Liver (tissue), 9 donors: ENCODE measurements around the gene TAS2R20. TPM values are rescaled to one million over a fixed set of nuclear protein-coding genes. Genes with fewer than 3 reads are reported as not detected.

ENCODE experiments used
- DNase-seq: peaks from one replicate; pipeline ENCODE4 v3.0.0-alpha.2; 2017; ENCODE audit warnings: low spot score
- H3K27ac ChIP-seq, 2 donors: one replicate each; pipeline ENCODE4 v1.7.0; 2013; ENCODE audit warnings: inconsistent platforms in 2 of 2, low read length in 2 of 2, control low read depth in 1 of 2, low read depth in 1 of 2, mild to moderate bottlenecking in 1 of 2
- H3K27me3 ChIP-seq, 4 donors: one replicate each; pipeline versions ENCODE4 v1.6.1 to v1.7.0; 2013; ENCODE audit warnings: low read length in 3 of 4, inconsistent platforms in 1 of 4, mild to moderate bottlenecking in 1 of 4, moderate library complexity in 1 of 4; ENCODE audit not compliant: control insufficient read depth in 4 of 4, insufficient read depth in 4 of 4
- H3K36me3 ChIP-seq, 4 donors: one replicate each; pipeline versions ENCODE4 v1.6.1 to v1.7.0; 2013; ENCODE audit warnings: low read length in 3 of 4, mild to moderate bottlenecking in 3 of 4, low read depth in 1 of 4, moderate library complexity in 1 of 4; ENCODE audit not compliant: control insufficient read depth in 4 of 4, insufficient read depth in 3 of 4
- H3K4me1 ChIP-seq, 4 donors: one replicate each; pipeline versions ENCODE4 v1.6.1 to v1.7.0; 2013; ENCODE audit warnings: low read length in 3 of 4, mild to moderate bottlenecking in 3 of 4, moderate library complexity in 1 of 4; ENCODE audit not compliant: control insufficient read depth in 4 of 4, insufficient read depth in 4 of 4
- H3K4me3 ChIP-seq, 3 donors: one replicate each; pipeline versions ENCODE4 v1.6.1 to v1.7.0; 2013; ENCODE audit warnings: low read length in 3 of 3, control low read depth in 1 of 3, low read depth in 1 of 3, mild to moderate bottlenecking in 1 of 3
- H3K9ac ChIP-seq, 2 donors: one replicate each; pipeline ENCODE4 v1.7.0; 2013; ENCODE audit warnings: low read length in 2 of 2, mild to moderate bottlenecking in 2 of 2, moderate library complexity in 2 of 2, control low read depth in 1 of 2, low read depth in 1 of 2
- H3K9me3 ChIP-seq, 4 donors: one replicate each; pipeline versions ENCODE4 v1.6.1 to v1.7.0; 2013; ENCODE audit warnings: low read length in 3 of 4; ENCODE audit not compliant: control insufficient read depth in 4 of 4
- EGR1 ChIP-seq, 2 donors: IDR thresholded peaks; 2 replicates each; pipeline ENCODE4 v1.6.1; 2016 to 2018; ENCODE audit warnings: antibody characterized with exemption in 2 of 2, low read depth in 2 of 2
- FOXA2 ChIP-seq: IDR thresholded peaks from 2 replicates; pipeline ENCODE4 v1.6.1; 2016; ENCODE audit warnings: antibody characterized with exemption
- GABPA ChIP-seq, 2 donors: IDR thresholded peaks in 1 of 2; conservative IDR thresholded peaks in 1 of 2; 2 replicates each; pipeline ENCODE4 v1.6.1; 2016; ENCODE audit warnings: antibody characterized with exemption in 2 of 2, mild to moderate bottlenecking in 1 of 2, moderate library complexity in 1 of 2
- JUND ChIP-seq, 2 donors: IDR thresholded peaks; 2 replicates each; pipeline ENCODE4 v1.6.1; 2016; ENCODE audit warnings: antibody characterized with exemption in 2 of 2
- NR2F2 ChIP-seq: IDR thresholded peaks from 2 replicates; pipeline ENCODE4 v1.6.1; 2016; ENCODE audit warnings: antibody characterized with exemption
- RAD21 ChIP-seq, 2 donors: IDR thresholded peaks; 2 replicates each; pipeline ENCODE4 v1.6.1; 2016; ENCODE audit warnings: antibody characterized with exemption in 2 of 2, mild to moderate bottlenecking in 2 of 2
- REST ChIP-seq: IDR thresholded peaks from 2 replicates; pipeline ENCODE4 v1.6.1; 2016; ENCODE audit warnings: antibody characterized with exemption, mild to moderate bottlenecking
- SP1 ChIP-seq: IDR thresholded peaks from 2 replicates; pipeline ENCODE4 v1.6.1; 2018; ENCODE audit warnings: antibody characterized with exemption, mild to moderate bottlenecking
- YY1 ChIP-seq: IDR thresholded peaks from 2 replicates; pipeline ENCODE4 v1.6.1; 2016; ENCODE audit warnings: antibody characterized with exemption, mild to moderate bottlenecking
- WGBS: extraction: QIAGEN DNeasy Blood & Tissue Kit; methylation state at CpG from one replicate; pipeline ENCODE4 v1.1.7; 2013; 5-methylcytosine and 5-hydroxymethylcytosine counted together
- polyA plus RNA-seq, 2 donors: library from polyadenylated mRNA; stranded (reverse) in 1 of 2; unstranded in 1 of 2; fragments of 200-250 nt in 1 of 2; fragments of >200 nt in 1 of 2; fragmentation: Nextera tagmentation in 1 of 2; extraction: Ambion mirVana in 1 of 2; gene quantifications; one replicate each; pipeline versions ENCODE4 v1.2.1 to v1.2.3, GENCODE V29; 2013 to 2015
- total RNA-seq, 2 donors: library from RNA; depleted of rRNA; stranded (reverse); fragments of >200 nt; gene quantifications; one replicate each; pipeline ENCODE4 v1.2.3, GENCODE V29; 2014
- TF ChIP-seq, protein P1 (sequence below): IDR thresholded peaks from 2 replicates; pipeline ENCODE4 v1.6.1; 2016; ENCODE audit warnings: antibody characterized with exemption
- TF ChIP-seq, protein P2 (sequence below): fragments of 150-350 bp; IDR thresholded peaks from 2 replicates; pipeline ENCODE4 v1.5.1; 2017; ENCODE audit warnings: improper control_type of control experiment, low read depth, low read length; ENCODE audit not compliant: missing input control
- donor health status: healthy.
- donor health status: healthy.
- donor health status: healthy.
- donor health status: healthy.
- donor health status: healthy.

Gene TAS2R20
- total and polyA plus RNA-seq, 4 donors: 0.03 to 5.9 (median 0.92) TPM

- TF ChIP-seq FOXA2 (no peak), GABPA (IDR thresholded peaks at IDR 0.05 in 1 of 2, conservative IDR thresholded peaks at IDR 0.05 in 1 of 2) (no peak), REST (no peak), EGR1 (IDR thresholded peaks at IDR 0.05; ENCODE audit: low read depth in 2 of 2) (no peak), RAD21 (IDR thresholded peaks at IDR 0.05) (no peak)
- H3K4me3 ChIP-seq: no peak overlapping the region
- DNase-seq: no peak
- no peaks in the 10 kb centered on the region for H3K4me1 ChIP-seq
- WGBS: 78% methylated on average over 4 of the region's 4 CpGs
- no peak overlapping the region for H3K9ac ChIP-seq
- H3K27ac ChIP-seq: no peak overlapping the region
- no peaks in the 10 kb centered on the region for H3K36me3 ChIP-seq
- H3K27me3 ChIP-seq: no peaks in the 10 kb centered on the region
- no peaks in the 10 kb centered on the region for H3K9me3 ChIP-seq
Observed at GRCh38 chr12:10960211-10960610, 37.9 kb downstream of the TAS2R20 start.

DNA sequence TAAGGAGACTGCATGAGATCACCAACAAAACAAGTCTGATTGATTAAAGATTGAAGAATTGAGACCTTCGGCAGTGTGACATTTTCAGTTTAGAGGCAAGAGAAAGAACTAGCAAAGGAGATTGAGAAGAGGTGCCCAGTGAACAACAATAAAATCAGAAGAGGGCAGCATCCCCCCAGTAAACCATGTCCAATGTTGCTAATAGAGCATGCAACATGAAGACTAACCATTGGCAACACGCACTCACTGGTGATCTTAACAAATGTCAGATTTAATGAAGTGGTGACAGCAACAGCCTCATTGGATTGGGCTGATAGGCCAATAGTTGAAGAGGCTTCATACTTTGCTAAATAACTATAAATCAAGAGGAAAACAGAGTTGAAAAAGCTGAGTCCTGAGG is 38.3 kb downstream of the TAS2R20 start:
- TF ChIP-seq JUND (IDR thresholded peaks at IDR 0.05) (no peak), RAD21 (IDR thresholded peaks at IDR 0.05) (peak; percentile 21 to 39)
- H3K9me3 ChIP-seq: no peaks in the 10 kb centered on the region
- WGBS: over 99% methylated on average over 2 of the region's 2 CpGs
- no peak for DNase-seq
- no peaks in the 10 kb centered on the region for H3K4me1 ChIP-seq
- no peaks in the 10 kb centered on the region for H3K27me3 ChIP-seq
- no peaks in the 10 kb centered on the region for H3K36me3 ChIP-seq
- no peak overlapping the region for H3K4me3 ChIP-seq
- no peak overlapping the region for H3K9ac ChIP-seq
- no peak overlapping the region for H3K27ac ChIP-seq

GRCh38 chr12:10957741-10958140 is 40.4 kb downstream of the TAS2R20 start:
- Histone ChIP-seq H3K9ac (no peak overlapping the region), H3K4me1 (no peaks in the 10 kb centered on the region), H3K27ac (no peak overlapping the region), H3K27me3 (no peaks in the 10 kb centered on the region), H3K4me3 (no peak overlapping the region), H3K36me3 (no peaks in the 10 kb centered on the region), H3K9me3 (no peaks in the 10 kb centered on the region)
- TF ChIP-seq, protein P1, sequence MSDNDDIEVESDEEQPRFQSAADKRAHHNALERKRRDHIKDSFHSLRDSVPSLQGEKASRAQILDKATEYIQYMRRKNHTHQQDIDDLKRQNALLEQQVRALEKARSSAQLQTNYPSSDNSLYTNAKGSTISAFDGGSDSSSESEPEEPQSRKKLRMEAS: no peak
- TF ChIP-seq YY1: no peak
- TF ChIP-seq, protein P2, sequence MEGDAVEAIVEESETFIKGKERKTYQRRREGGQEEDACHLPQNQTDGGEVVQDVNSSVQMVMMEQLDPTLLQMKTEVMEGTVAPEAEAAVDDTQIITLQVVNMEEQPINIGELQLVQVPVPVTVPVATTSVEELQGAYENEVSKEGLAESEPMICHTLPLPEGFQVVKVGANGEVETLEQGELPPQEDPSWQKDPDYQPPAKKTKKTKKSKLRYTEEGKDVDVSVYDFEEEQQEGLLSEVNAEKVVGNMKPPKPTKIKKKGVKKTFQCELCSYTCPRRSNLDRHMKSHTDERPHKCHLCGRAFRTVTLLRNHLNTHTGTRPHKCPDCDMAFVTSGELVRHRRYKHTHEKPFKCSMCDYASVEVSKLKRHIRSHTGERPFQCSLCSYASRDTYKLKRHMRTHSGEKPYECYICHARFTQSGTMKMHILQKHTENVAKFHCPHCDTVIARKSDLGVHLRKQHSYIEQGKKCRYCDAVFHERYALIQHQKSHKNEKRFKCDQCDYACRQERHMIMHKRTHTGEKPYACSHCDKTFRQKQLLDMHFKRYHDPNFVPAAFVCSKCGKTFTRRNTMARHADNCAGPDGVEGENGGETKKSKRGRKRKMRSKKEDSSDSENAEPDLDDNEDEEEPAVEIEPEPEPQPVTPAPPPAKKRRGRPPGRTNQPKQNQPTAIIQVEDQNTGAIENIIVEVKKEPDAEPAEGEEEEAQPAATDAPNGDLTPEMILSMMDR: no peak
- TF ChIP-seq SP1: no peak
- TF ChIP-seq NR2F2: no peak
- no peak for DNase-seq
